Measurements from ENCODE around the gene APBB3.

The APBB3 gene

GRCh38 chr5:140542972-140543371 is 21.4 kb downstream of the APBB3 start:
- H3K9me3 ChIP-seq, result no peaks in the 10 kb centered on the region
- H3K27ac ChIP-seq, result no peak overlapping the region
- TF ChIP-seq CTCF (IDR thresholded peaks at IDR 0.05), result no peak
- no peak overlapping the region for H3K4me3 ChIP-seq
- peaks cover 5 to 11% (median 8%) of the 10 kb centered on the region in 4 donors for H3K4me1 ChIP-seq
- intact Hi-C loops (cut with DNase I; ENCODE audit: low total_unique reads), result loop anchor here (10.0 kb wide), 1 partner anchor 152 kb away; the partner anchor contains the start of genes HARS1 and HARS2
- H3K36me3 ChIP-seq, result peaks cover 30 to 71% (median 60%) of the 10 kb centered on the region in 3 donors
- H3K27me3 ChIP-seq, result no peaks in the 10 kb centered on the region
- DNase-seq, result no peak

GRCh38 chr5:140540227-140540626 is 24.2 kb downstream of the APBB3 start:
- H3K4me3 ChIP-seq, result no peak overlapping the region
- H3K4me1 ChIP-seq, result no peaks in the 10 kb centered on the region
- H3K36me3 ChIP-seq, result peaks cover 41 to 98% (median 77%) of the 10 kb centered on the region in 3 donors
- H3K27me3 ChIP-seq, result no peaks in the 10 kb centered on the region
- H3K9me3 ChIP-seq, result no peaks in the 10 kb centered on the region
- intact Hi-C loops (cut with DNase I; ENCODE audit: low total_unique reads), result loop anchor here (10.0 kb wide), 1 partner anchor 155 kb away; the partner anchor contains the start of genes HARS1 and HARS2
- H3K27ac ChIP-seq, result no peak overlapping the region
- TF ChIP-seq CTCF (IDR thresholded peaks at IDR 0.05), result no peak
- DNase-seq, result no peak

- Histone ChIP-seq H3K36me3 (peaks cover 41 to 57% (median 43%) of the 10 kb centered on the region in 3 donors), H3K27ac (no peak overlapping the region), H3K9me3 (no peaks in the 10 kb centered on the region), H3K4me1 (no peaks in the 10 kb centered on the region), H3K4me3 (no peak overlapping the region), H3K27me3 (no peaks in the 10 kb centered on the region)
- DNase-seq, result no peak
- TF ChIP-seq CTCF (IDR thresholded peaks at IDR 0.05), result no peak
- intact Hi-C loops (cut with DNase I; ENCODE audit: low total_unique reads), result no loop called here
These were observed 40.4 kb downstream of the APBB3 start for GRCh38 chr5:140524003-140524402.

- intact Hi-C loops (cut with DNase I; ENCODE audit: low total_unique reads), result no loop called here
- Histone ChIP-seq H3K27me3 (no peaks in the 10 kb centered on the region), H3K4me3 (no peak overlapping the region), H3K27ac (no peak overlapping the region), H3K4me1 (no peaks in the 10 kb centered on the region), H3K36me3 (peaks cover 36 to 78% (median 69%) of the 10 kb centered on the region in 3 donors), H3K9me3 (no peaks in the 10 kb centered on the region)
- TF ChIP-seq CTCF (IDR thresholded peaks at IDR 0.05), result no peak
- DNase-seq, result no peak
These were observed 51.3 kb downstream of the APBB3 start for GRCh38 chr5:140513124-140513523.

GRCh38 chr5:140509898-140510297 is 54.5 kb downstream of the APBB3 start:
- H3K27me3 ChIP-seq, result no peaks in the 10 kb centered on the region

More at GRCh38 chr5:140509898-140510297, 54.5 kb downstream of the APBB3 start:
- no peak for TF ChIP-seq CTCF (IDR thresholded peaks at IDR 0.05)
- intact Hi-C loops (cut with DNase I; ENCODE audit: low total_unique reads), result no loop called here
- H3K9me3 ChIP-seq, result no peaks in the 10 kb centered on the region
- peaks cover 58 to 99% (median 91%) of the 10 kb centered on the region in 3 donors for H3K36me3 ChIP-seq
- H3K4me3 ChIP-seq, result no peak overlapping the region
- no peak for DNase-seq
- H3K27ac ChIP-seq, result no peak overlapping the region
- no peaks in the 10 kb centered on the region for H3K4me1 ChIP-seq
